NCI-H187 (cell line): Measurements from ENCODE around the gene BIRC7.

Experiments used
- DNase-seq, 2 experiments: peaks; one replicate each; lab custom pipeline; 2025; lab: John Stamatoyannopoulos, UW

The BIRC7 gene

DNA sequence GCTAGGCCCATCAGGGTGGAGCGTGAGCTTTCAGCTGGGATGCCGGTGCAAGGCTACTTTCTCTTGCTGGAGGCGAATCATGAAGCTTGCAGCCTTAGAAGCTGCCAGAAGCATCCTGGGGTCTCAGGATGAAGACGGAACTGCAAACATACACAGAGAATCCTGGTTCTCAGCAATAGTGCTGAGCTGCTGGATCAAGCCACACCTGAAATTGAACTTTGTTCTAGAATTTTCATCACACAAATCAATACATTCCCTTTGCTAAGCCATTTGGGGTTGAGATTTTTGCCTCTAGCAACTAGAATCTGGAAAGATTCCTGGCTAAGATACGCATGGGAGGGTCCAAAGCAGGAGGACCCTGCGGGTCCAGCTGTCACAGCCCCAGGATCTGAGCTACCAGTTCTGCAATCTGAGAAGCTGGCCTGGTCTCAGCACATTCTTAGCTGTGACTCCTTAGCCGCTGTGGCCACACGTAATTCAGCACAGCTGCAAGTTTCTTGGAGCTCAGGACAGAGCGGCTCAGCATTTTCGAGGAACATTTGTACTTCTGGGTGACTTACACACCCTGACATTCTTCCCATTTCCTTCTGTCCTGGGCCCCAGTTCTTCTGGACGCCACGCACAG, 30.3 kb downstream of the BIRC7 start:
- no peak for DNase-seq

DNA sequence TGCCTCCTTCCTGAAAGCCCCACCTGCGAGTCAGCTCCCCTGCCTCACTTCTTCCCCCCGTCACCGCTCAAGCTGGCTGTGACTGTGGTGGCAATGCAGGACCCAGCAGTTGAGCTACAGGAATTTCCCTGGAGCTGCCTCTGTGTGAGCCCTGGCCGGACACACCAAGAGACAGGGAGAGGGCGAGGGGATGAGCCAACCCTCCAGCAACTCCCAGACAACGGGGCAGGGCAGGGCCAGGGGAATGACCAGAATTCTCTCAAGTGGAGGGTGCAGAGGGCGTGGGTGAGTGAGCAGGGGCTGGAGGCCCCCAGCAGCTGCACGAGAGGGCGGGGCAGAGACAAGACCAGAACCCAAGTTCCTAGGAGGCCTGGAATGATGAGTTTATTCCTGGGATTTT, 32.0 kb downstream of the BIRC7 start:
- no peak for DNase-seq

DNA sequence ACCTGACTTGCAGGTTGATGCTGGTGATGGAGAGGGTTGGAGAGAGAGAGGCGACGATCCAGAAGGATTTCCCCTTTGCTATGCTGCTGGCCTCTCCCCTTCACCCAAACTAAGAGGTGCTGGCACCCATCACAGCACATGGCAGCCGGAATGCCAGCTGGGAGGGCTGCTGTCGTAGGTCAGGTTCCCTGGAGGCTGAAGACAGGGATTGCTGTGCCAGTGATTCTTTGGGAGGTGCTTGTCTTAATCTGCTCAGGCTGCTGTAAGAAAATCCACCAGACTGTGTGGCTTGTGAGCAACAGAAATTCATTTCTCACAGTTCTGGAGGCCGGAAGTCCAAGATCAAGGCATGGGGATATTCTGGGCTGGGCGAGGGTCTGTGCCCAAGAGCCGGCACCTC, 32.6 kb downstream of the BIRC7 start:
- no peak for DNase-seq

DNA sequence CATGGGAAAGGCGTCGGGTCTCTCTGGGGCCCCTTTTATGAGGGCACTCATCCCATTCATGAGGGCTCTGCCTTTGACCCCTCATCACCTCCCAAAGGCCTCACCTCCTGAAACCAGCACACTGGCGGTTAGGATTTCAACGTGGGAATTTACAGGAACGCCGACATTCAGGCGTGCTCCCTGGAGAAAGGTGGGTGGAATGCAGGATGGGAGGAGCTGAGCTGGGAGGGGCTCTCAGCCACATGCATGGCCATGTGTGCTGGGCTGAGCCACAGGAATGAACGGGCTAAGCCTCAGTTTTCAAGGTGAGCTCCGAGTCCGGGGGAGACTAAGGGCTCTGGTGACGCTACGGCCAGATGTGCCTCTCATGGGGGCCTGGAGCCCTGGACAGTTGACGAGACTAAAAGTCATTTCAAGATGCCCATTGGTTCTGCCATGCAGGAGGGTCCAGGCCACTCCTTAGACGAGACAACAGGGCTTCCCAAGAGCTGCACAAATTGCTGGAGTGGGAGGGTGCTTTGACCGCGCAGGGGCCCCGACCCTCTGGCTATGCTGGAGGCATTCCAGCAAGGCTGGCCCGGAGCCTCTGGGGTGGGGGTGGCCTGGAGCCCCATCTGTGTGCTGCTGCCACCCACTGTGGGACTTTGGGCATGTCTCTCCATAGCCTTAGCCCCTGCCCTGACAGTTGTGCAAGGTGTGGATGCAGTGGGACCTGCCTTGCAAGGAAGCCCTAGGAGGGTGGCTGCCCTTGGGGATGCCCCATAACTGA, 33.1 kb downstream of the BIRC7 start:
- no peak for DNase-seq

DNA sequence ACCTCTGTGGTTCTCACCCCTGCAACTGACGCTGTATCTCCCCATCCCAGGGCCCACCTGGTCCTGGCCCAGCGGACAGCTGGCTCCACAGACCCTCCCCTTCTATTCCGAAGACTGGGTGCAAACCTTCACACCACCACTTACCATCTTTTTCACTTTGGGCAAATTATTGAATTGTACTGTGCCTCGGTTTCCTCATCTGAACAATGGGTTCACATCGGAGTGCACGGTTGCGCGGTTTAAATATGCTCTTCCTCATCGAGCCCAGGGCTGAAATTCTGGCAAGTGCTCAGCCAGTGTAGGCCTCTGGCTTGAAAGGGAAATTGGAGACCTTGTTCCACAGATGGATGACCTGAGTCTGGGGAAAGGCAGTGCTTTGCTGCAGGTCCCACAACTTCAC, 34.0 kb downstream of the BIRC7 start:
- DNase-seq: no peak

DNA sequence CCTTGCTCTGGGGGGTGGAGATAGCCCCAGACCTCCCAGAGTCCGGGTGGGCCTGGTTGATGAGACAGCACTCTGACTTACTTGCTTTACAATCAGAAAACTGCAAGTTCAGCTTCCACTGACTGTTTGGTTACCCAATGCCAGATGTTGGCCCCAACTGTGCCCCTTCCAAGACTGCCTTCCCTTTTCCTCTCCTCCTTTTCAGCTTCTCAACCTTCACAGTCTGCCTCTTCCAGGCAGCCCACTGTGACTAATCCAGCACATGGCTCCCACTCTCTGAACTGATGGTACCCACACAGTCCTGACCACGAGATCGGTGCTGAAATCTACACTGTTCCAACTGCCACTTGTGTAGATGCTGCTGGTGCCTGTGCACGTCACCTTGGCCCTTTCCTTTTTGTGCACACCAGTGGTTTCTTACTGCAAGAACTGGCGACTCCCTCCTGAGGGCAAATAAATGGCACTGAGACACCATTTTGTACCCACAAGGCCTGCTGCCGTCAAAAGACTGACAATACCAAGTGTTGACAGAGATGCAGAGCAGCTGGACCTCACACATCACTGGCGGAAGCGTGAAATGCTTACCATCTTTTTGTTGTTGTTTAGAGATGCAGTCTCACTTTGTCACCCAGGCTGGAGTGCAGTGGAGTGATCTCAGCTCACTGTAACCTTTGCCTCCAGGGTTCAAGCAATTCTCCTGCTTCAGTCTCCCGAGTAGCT, 35.1 kb downstream of the BIRC7 start:
- no peak for DNase-seq

DNA sequence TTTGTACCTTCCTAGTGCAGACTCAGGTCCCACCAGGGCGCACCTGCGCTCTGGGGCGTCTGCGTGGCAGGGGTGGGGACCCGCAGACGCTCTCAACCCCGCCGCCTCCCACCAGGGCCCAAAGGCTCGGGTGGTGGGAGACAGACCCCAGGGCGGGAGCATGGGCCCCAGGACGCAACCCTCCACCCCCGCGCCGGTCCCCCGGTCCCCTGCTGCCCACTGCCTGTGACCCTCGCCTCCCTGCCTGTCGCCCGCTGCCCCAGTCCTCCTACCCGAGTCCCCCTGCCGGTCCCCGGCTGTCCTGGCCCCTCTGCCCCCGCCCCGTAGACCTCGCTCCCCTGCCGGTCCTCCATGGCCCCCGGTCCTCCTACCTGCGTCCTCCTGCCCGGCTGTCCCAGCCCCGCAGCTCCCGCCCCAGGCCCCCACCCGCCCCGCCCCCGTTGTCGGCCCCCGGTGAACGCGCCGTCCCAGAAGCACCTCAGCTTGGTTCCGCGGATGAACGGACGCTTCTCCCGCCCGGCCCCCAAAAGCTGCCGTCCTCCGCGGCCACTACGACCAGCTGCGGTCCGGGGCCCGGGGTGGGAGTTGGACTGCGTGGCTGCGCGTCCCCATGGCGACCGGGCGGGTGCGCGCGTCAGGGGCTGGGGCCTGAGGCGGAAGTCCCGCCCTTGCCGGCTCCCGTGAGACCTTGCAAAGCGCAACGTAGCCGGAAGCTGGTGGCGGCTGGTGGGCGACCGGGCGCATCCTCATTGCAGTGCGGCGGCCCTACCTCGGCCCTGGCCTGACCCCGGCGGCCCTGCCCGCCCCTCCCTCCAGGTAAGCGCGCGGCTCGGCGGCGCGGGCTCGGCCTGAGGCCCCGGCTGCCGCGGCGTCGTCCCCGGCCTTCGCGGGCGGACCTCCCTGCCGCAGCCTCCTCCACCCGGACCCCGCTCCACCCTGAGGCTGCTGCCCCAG, 36.7 kb downstream of the BIRC7 start, which contains the start of gene ARFGAP1:
TSS of gene ARFGAP1 (plus strand) at position 709 of the 954 bp plus-strand sequence. CDS start 2,768 bp downstream, outside the sequence.
- peak; percentile 44 to 86 for DNase-seq

DNA sequence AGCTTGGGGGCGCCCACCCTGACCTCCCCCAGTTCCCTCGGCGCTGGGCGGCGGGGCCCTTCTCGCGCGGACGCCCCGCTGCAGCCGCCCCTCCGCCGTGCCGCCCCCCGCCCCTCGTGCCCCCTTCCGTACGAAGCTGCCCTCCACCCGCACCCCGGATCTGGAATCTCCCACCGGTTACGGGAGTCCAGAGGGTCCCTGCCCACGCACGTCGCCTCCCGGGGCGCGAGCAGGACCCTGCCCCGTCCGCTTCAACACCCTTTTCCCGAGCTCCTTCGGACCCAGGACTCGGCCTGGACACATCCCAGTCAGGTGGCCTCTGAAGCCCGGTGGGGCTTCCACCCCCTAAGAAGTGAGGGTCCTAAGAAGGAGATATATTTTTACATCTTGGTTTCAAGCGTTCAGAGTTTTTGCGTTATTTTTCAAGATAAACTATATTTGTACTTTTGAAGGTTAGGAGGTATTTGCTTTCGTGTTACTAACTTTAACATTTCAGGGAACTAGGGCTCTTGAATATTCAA, 37.4 kb downstream of the BIRC7 start:
- no peak for DNase-seq

DNA sequence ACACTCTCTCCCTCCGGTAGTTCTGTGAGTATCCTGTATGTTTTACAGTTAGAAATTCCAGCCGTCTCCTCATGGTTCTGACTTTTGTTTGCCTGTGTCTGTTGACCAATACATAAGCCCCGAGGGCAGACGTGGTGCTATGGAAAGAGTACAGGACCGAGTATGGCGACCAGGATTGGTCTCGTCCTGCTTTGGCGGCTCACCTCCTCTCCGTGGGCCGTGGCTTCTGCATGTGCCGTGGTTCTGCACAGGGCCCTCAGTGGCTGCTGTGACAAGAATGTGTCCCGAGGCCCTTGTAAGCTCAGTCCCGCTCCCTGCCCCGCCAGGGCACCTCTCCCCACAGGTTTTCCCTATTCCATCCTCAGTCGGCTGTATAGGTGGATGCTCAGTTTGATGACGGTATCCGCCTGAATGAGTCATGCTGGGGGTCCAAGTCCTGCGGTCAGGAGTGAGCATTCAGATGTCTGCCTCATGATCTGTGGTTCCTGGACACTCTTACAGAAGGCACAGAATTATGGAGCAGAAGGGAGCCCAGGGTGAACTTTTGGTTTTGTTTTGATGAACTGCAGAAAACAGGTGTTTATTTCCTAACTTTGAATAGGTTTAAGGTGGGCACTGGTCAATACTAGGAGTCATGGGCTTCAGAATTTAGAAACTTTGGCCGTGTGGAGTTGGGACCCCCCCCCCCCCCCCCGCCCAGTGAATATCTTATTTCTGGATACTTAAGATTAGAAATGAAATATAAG, 38.1 kb downstream of the BIRC7 start:
- no peak for DNase-seq

DNA sequence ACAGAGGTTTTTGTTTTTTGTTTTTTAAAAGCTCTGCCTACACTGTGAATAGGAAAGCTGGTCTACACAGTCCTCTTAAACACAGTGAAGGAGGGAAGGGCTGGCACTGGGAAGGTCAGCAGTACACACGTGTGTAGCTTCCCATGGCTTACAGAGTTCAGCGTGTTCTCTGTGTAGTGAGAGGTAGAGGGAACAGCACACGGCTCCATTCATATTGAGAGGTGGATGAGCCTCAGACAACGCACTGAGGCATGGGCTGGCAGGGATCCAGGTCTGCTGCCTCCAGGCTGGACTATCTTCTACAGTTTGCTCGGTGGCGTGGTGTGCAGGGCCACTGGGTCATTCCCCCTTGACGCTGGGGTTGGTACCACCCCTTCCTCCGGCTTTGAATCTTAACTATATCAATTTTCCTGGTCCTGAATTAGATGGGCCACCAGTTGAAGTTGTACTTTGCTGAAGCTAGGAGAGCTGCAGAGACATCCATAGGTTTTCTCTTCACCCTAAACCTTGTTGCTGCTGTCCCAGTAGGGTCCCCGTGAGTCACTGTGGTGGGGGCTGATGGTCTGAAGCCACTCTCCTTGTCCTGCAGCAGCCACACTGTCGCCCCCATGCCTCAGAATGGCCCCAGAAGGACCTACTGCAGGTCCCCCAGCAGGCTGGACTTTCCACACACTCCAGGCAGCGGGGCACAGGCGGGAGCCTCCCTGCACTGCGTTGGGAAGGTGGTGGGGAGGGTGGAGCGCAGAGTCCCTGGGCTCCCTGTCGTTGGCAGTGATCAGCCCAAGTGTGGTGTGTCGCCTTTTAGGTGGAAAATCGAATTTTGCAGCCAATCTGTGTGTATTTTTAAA, 38.9 kb downstream of the BIRC7 start:
- DNase-seq: no peak

DNA sequence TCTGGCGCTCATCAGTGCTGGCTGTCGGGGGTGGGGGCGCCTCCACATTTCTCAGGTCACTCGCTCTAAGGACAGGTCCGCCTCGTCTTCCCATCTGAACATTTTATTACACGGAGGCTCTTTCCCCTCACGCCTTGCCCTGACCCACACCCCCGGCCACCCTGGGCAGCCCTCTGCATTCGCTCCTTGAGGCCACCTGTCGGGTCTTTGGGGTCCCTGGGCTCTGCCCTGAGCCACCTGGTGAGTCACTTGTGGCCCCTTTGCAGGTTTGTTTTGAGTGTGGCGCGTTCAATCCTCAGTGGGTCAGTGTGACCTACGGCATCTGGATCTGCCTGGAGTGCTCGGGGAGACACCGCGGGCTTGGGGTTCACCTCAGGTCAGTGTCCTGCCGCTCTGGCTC, 40.1 kb downstream of the BIRC7 start:
- no peak for DNase-seq

DNA sequence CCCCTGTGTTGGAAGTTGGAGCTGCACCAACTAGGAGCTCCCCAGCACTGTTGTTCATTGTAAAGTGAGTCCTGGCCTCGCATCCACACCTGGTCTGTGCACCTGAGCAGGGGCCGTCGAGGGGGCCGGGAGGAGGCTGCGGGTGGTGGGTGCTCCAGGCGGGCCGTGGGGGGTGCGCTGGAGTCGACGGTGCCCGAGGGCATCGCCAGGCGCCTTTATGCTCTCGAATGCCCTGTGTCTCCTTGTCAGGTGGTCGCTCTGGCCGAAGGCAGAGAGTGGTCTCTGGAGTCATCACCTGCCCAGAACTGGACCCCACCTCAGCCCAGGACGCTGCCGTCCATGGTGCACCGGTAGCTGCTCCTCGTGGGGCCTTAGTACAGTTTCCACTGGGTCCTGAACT, 41.3 kb downstream of the BIRC7 start:
- DNase-seq: no peak

DNA sequence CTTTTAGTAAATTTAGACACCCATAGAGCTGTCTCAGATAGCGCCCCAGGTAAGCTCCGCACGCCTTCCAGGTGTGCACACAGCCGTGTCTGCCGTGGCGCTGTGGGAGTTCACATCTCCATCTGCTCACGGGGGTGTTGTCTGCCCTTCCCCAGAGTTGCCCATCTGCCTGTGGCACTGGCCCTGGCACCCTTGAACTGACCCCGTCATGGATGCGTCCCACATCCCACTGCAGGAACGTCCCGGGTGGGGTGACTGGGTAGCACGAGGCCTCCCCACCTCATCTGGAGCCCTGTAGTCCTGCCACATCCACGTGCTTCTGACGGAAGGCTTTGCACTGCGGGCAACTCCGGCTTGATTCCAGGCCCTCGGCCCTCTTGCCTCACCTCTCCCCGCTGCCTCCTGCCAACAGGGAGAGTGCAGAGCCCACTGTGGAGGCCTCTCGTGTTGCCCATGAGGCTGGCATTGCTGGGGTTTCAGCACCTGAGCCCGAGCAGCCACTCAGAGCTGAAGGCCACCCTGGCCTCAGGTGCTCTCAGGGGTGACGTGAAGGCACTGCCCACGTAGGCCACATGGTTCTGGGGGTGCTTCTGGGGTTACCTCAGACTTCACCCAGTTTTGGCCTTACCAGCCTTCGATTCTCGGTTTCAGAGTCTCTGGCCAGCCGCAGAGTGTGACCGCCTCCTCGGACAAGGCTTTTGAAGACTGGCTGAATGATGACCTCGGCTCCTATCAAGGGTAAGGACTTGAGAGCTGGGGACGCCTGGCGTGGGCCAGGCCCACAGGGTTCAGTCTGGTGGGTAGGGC, 42.0 kb downstream of the BIRC7 start:
- no peak for DNase-seq

DNA sequence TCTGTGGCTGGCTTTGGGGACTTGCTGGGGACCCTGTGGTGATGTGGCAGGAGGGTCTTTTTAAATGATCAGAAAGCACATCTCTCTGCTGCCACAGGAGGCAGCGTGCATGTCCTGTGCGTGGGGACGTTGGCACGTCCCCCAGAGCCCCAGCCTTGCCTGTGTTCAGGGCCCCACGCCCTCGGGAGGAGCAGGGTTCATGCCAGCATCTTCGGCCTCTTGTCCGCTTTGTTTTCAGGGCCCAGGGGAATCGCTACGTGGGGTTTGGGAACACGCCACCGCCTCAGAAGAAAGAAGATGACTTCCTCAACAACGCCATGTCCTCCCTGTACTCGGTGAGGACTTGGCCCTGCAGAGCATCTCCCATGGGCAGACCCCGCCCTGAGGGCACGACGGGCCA, 43.0 kb downstream of the BIRC7 start:
- DNase-seq: no peak

DNA sequence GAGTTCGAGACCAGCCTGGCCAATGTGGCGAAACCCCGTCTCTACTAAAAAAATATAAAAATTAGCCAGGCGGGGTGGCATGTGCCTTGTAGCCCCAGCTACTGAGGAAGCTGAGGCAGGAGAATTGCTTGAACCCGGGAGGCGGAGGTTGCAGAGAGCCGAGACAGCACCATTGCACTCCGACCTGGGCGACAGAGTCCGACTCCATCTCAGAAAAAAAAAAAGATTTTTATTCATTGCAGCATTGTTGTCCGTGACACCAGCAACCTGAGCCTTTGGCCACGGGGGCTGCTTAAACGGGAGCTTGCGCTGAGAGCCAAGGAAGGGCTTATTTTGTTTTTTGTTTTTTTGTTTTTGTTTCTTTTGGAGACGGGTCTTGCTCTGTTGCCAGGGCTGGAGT, 44.2 kb downstream of the BIRC7 start:
- DNase-seq: no peak

DNA sequence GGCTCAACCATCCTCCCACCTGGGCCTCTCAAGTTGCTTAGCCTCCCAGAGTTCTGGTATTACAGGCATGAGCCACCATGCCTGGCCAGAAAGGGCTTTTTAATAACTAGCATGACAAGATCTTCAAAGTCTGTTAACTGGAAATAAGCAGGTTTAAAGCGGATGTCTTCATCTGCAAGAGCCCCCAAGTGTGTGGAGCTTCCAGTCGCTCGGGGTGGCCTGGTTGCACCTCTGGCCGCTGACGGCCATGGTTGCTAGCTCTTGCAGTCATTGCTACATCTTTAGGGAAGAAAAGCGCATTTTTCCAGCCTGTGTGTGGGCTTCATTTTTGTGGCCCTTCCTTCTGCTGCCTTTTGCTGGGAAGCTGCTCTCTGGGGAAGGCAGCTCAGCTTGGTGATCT, 44.7 kb downstream of the BIRC7 start:
- no peak for DNase-seq

DNA sequence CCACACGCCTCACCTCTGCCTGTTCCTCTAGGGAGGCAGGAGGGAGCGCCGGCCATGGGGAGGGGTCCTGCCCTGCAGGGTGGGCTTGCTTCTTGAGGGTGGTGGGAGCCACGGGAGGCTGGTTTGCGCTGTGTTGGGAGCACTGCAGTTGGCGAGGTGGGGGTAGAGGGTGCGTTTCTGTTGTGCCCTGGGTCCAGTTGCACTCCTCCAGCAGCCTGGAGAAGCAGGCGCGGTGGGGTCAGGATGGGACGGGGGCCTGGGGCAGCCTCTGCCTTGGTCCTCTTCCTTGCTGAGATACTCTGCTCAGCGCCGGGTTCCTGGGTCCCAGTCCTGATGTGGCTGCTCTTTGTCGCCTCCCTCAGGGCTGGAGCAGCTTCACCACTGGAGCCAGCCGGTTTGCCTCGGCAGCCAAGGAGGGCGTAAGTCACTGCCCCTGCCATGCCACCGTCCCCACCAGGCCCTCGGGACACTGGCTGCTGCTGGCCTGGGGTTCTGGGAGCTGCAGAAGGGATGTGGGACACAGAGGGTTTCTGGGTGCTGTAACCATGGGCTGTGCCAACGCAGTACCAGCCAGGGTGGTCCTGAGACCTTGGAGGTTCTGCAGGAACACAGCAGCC, 45.3 kb downstream of the BIRC7 start:
- DNase-seq: no peak

DNA sequence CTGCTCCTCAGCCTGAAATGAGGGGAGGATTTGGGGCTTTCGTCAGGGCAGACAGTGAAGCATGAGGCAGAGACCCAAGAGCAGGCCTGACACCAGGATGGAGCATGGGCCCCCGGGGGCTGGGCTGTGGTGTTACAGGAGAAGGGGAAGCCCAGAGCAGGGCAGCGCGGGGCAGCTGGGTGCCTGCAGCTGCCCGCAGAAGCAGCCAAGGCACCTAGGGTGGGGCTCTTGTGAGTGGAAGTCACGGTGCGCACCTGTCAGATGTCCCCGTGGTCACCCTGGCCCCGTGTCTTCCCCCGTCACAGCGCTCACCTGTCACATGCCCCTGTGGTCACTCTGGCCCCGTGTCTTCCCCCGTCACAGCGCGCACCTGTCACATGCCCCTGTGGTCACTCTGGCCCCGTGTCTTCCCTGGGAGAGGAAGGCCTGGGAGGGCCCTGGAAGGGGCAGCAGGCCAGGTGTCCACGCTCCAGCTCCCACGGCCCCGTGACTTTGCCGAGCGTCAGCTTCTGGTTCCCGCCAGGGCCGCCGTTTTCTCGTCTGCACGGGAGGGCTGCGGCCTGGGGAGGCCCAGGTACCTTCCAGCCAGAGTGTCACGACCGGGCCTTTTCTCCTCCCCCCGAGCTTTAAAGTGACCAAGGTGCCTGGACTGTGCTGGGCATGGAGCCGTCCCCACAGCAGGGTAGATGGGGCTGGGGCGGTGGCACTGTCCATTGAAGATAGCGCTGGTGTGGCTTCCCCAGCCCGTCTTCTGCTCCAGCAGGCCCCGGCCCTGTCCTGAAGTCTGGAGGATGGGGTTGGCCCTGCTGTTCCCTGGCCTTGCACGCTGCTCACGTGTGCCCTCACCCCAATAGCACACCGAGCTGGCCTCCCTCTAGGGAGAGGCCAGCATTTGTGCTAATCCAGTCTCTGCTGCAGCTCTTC, 46.3 kb downstream of the BIRC7 start:
- DNase-seq: no peak
